ENCODE data around the gene ITPKC.

ITPKC gene

DNA sequence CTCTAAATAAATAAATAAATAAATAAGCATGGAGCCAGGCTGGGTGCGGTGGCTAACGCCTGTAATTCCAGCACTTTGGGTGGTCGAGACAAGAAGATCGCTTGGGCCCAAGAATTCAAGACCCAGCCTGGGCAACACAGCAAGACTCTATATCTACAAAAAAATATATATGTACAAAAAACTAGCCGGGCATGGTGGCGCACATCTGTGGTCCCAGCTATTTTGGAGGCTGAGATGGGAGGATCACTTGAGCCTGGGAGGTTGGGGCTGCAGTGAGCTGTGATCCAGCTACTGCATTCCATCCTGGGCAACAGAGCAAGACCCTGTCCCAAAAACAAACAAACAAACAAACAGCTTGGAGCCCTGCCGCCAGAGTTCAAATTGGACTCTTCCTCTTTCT lies 30.6 kb downstream of the ITPKC start:
- Histone ChIP-seq H3K4me1 (ENCODE audit: low read depth, poor library complexity, severe bottlenecking) (peaks cover 18% of the 10 kb centered on the region), H3K9ac (no peak overlapping the region), H2AFZ (ENCODE audit: low read depth) (no peak overlapping the region), H4K20me1 (ENCODE audit: insufficient read depth) (no peaks in the 10 kb centered on the region), H3K27ac (no peak overlapping the region), H3K4me3 (IDR thresholded peaks at IDR 0.05; ENCODE audit: insufficient read depth, low read depth, low read length) (no peak overlapping the region), H3K79me2 (ENCODE audit: insufficient read depth, low read depth) (peaks cover 15% of the 10 kb centered on the region), H3K27me3 (ENCODE audit: insufficient read depth, low read depth) (no peaks in the 10 kb centered on the region), H3K36me3 (ENCODE audit: insufficient read depth) (no peaks in the 10 kb centered on the region), H3K4me2 (no peak overlapping the region)
- TF ChIP-seq, protein P1, sequence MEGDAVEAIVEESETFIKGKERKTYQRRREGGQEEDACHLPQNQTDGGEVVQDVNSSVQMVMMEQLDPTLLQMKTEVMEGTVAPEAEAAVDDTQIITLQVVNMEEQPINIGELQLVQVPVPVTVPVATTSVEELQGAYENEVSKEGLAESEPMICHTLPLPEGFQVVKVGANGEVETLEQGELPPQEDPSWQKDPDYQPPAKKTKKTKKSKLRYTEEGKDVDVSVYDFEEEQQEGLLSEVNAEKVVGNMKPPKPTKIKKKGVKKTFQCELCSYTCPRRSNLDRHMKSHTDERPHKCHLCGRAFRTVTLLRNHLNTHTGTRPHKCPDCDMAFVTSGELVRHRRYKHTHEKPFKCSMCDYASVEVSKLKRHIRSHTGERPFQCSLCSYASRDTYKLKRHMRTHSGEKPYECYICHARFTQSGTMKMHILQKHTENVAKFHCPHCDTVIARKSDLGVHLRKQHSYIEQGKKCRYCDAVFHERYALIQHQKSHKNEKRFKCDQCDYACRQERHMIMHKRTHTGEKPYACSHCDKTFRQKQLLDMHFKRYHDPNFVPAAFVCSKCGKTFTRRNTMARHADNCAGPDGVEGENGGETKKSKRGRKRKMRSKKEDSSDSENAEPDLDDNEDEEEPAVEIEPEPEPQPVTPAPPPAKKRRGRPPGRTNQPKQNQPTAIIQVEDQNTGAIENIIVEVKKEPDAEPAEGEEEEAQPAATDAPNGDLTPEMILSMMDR (conservative IDR thresholded peaks at IDR 0.05; ENCODE audit: low read depth, low read length): no peak

DNA sequence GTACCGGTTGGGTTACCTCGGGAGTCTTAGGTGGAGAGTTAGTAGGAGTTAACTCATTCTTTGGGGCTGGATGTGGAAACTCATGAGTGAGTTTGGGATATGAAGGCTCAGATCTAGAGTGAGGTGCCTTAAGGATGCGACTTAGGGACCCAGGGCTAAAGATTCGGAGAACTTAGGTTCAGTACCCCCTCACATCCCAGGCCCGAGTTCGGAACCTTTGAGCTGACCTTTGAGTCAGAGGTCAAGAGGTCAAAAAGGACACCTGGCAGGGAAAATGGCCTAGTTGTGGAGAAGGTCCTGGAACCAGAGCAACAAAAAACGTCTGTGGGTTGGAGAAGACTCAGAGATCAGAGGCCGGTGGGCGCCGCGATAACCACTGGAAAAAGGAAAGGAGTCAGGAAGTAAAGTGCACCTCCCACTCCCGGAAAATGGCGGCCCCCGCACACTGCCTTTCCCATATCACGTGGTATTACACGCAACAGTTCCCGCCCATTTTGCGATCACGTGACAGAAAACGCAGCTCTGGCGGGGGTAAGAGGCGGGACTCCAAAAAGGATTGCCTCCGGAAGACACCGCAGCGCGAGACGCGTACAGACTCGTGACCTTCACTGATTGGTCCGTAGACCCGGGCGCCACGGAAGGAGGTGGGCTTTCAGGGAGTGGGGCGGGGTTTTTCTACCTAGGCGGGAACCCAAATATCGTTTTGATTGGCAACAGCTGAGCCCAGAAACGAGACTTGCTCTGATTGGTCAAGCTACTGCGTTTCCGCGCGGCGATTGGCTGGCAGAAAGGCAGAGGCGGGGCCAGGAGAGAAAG lies 33.4 kb downstream of the ITPKC start, which contains the start of gene ACTMAP:
Gene ACTMAP, minus strand, starts transcription at position 420 of the 816 bp plus-strand sequence. CDS start 674 bp downstream, outside the sequence.
- Histone ChIP-seq H3K27me3 (ENCODE audit: insufficient read depth, low read depth) (no peaks in the 10 kb centered on the region), H3K79me2 (ENCODE audit: insufficient read depth, low read depth) (peaks cover 42% of the 10 kb centered on the region)
- TF ChIP-seq, protein P1 (conservative IDR thresholded peaks at IDR 0.05; ENCODE audit: low read depth, low read length): no peak

DNA sequence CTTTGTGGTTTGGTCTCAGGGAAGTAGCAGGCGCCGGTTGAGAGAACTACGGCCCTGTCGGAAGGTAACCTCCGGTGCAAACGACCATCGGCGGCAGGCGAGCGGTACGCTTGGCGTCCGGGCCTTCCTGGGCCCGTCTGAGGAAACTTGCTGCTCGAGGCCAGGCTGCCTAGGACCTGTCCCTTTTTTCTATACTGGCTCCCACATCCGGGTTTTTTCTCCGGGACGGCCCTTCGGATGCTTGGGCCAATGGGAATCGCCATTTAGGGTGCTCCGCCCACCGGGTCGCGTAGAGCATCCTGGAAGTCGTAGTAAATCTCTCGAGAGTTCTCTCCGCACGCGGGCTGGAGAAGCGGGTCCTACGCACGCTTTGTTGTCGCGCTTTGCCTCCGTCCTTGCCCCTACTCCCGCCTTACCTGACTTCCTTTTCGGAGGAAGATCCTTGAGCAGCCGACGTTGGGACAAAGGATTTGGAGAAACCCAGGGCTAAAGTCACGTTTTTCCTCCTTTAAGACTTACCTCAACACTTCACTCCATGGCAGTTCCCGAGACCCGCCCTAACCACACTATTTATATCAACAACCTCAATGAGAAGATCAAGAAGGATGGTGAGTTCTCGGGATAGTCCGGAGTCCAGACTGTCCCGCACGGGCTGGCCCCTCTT lies 34.1 kb downstream of the ITPKC start, which contains the start of gene SNRPA:
Gene SNRPA, plus strand, starts transcription at position 330 of the 664 bp plus-strand sequence. Its CDS starts 206 bp downstream, at position 536.
- peak within 1 kb of the TSS; percentile 50; the same call in 1 of the 2 replicates for H2AFZ ChIP-seq (ENCODE audit: low read depth)

More for the DNA sequence above, 33.4 kb downstream of the ITPKC start, which contains the start of gene ACTMAP:
- Histone ChIP-seq H4K20me1 (ENCODE audit: insufficient read depth) (peaks cover under 1% of the 10 kb centered on the region; the same call in 1 of the 2 replicates), H3K4me1 (ENCODE audit: low read depth, poor library complexity, severe bottlenecking) (peaks cover 43% of the 10 kb centered on the region), H2AFZ (ENCODE audit: low read depth) (peak within 1 kb of the TSS; percentile 50; the same call in 1 of the 2 replicates), H3K9ac (peak within 1 kb of the TSS; percentile 90), H3K4me2 (peak within 1 kb of the TSS; percentile 95), H3K27ac (peak within 1 kb of the TSS; percentile 80), H3K36me3 (ENCODE audit: insufficient read depth) (no peaks in the 10 kb centered on the region), H3K4me3 (IDR thresholded peaks at IDR 0.05; ENCODE audit: insufficient read depth, low read depth, low read length) (peak within 1 kb of the TSS; percentile 69)

DNA sequence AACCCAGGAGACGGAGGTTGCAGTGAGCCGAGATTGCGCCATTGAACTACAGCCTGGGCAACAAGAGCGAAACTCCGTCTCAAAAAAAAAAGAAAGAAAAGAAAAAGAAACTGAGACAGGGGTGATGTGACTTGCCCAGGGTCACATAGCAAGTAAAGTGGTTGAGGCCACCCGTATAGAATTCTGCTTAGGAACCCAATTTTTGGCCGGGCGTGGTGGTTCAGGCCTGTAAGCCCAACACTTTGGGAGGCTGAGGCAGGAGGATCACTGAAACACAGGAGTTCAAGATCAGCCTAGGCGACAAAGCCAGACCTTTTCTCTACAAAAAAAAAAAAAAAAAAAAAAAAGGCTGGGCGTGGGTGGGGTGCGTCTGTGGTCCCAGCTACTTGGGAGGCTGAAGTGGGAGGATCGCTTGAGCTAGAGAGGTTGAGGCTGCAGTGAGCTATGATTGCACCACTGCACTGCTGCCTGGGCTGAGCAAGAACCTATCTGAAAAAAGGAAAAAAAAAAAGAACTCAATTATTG lies 35.4 kb downstream of the ITPKC start:
- no peak overlapping the region for H2AFZ ChIP-seq (ENCODE audit: low read depth)
- peaks cover 63% of the 10 kb centered on the region for H3K79me2 ChIP-seq (ENCODE audit: insufficient read depth, low read depth)
- H4K20me1 ChIP-seq (ENCODE audit: insufficient read depth): peaks cover 16% of the 10 kb centered on the region
- no peaks in the 10 kb centered on the region for H3K27me3 ChIP-seq (ENCODE audit: insufficient read depth, low read depth)
- TF ChIP-seq, protein P1 (conservative IDR thresholded peaks at IDR 0.05; ENCODE audit: low read depth, low read length): no peak
- H3K4me2 ChIP-seq: peak overlapping the region; percentile 70
- H3K4me3 ChIP-seq (IDR thresholded peaks at IDR 0.05; ENCODE audit: insufficient read depth, low read depth, low read length): no peak overlapping the region
- H3K36me3 ChIP-seq (ENCODE audit: insufficient read depth): peaks cover 10% of the 10 kb centered on the region; the same call in 1 of the 2 replicates
- peak overlapping the region; percentile 90; the same call in 1 of the 2 replicates for H3K9ac ChIP-seq
- H3K27ac ChIP-seq: peak overlapping the region; percentile 75; the same call in 1 of the 2 replicates
- peaks cover 53% of the 10 kb centered on the region for H3K4me1 ChIP-seq (ENCODE audit: low read depth, poor library complexity, severe bottlenecking)

More for the DNA sequence above, 34.1 kb downstream of the ITPKC start, which contains the start of gene SNRPA:
- Histone ChIP-seq H3K27me3 (ENCODE audit: insufficient read depth, low read depth) (no peaks in the 10 kb centered on the region), H3K79me2 (ENCODE audit: insufficient read depth, low read depth) (peaks cover 50% of the 10 kb centered on the region), H3K9ac (peak within 1 kb of the TSS; percentile 90), H3K27ac (peak within 1 kb of the TSS; percentile 80), H3K4me3 (IDR thresholded peaks at IDR 0.05; ENCODE audit: insufficient read depth, low read depth, low read length) (peak within 1 kb of the TSS; percentile 69), H3K4me2 (peak within 1 kb of the TSS; percentile 95), H3K36me3 (ENCODE audit: insufficient read depth) (peaks cover 2% of the 10 kb centered on the region; the same call in 1 of the 2 replicates), H3K4me1 (ENCODE audit: low read depth, poor library complexity, severe bottlenecking) (peaks cover 51% of the 10 kb centered on the region), H4K20me1 (ENCODE audit: insufficient read depth) (peaks cover 8% of the 10 kb centered on the region; the same call in 1 of the 2 replicates)
- TF ChIP-seq, protein P1 (conservative IDR thresholded peaks at IDR 0.05; ENCODE audit: low read depth, low read length): no peak
